ENCODE data around the gene MYADML2.
"Not testable (repeated sequence)": the region's sequence is repeated elsewhere in the genome, so short reads cannot be mapped to it uniquely, and the experiment has no call there.

Gene MYADML2

GRCh38 chr17:81986606-81987005 is 39.6 kb upstream of the MYADML2 start:
- Histone ChIP-seq H3K27ac (ENCODE audit: low read depth, low read length) (no peak overlapping the region), H3K27me3 (ENCODE audit: control insufficient read depth in 1 of 2, insufficient read depth in 2 of 2, low read length in 2 of 2) (no peaks in the 10 kb centered on the region), H3K4me1 (ENCODE audit: insufficient read depth, low read length) (peaks cover 7% of the 10 kb centered on the region), H3K36me3 (ENCODE audit: insufficient read depth, low read length) (peaks cover 14% of the 10 kb centered on the region), H3K9ac (ENCODE audit: low read length) (no peak overlapping the region), H3K9me3 (ENCODE audit: low read length) (no peaks in the 10 kb centered on the region), H3K4me3 (ENCODE audit: low read depth in 1 of 2, low read length in 2 of 2) (no peak overlapping the region)

GRCh38 chr17:81984773-81985410 is 37.9 kb upstream of the MYADML2 start:
- Histone ChIP-seq H3K27ac (ENCODE audit: low read depth, low read length) (no peak overlapping the region), H3K4me1 (ENCODE audit: insufficient read depth, low read length) (no peaks in the 10 kb centered on the region), H3K4me3 (ENCODE audit: low read depth in 1 of 2, low read length in 2 of 2) (no peak overlapping the region), H3K9ac (ENCODE audit: low read length) (no peak overlapping the region), H3K9me3 (ENCODE audit: low read length) (no peaks in the 10 kb centered on the region), H3K27me3 (ENCODE audit: control insufficient read depth in 1 of 2, insufficient read depth in 2 of 2, low read length in 2 of 2) (no peaks in the 10 kb centered on the region), H3K36me3 (ENCODE audit: insufficient read depth, low read length) (peaks cover 20% of the 10 kb centered on the region)

GRCh38 chr17:81983639-81984373 is 36.8 kb upstream of the MYADML2 start:
- Histone ChIP-seq H3K27me3 (ENCODE audit: control insufficient read depth in 1 of 2, insufficient read depth in 2 of 2, low read length in 2 of 2) (no peaks in the 10 kb centered on the region), H3K36me3 (ENCODE audit: insufficient read depth, low read length) (peaks cover 20% of the 10 kb centered on the region), H3K4me1 (ENCODE audit: insufficient read depth, low read length) (no peaks in the 10 kb centered on the region), H3K9me3 (ENCODE audit: low read length) (no peaks in the 10 kb centered on the region), H3K9ac (ENCODE audit: low read length) (no peak overlapping the region), H3K4me3 (ENCODE audit: low read depth in 1 of 2, low read length in 2 of 2) (no peak overlapping the region), H3K27ac (ENCODE audit: low read depth, low read length) (no peak overlapping the region)

- no peak overlapping the region for H3K9ac ChIP-seq (ENCODE audit: low read length)
- no peak overlapping the region for H3K27ac ChIP-seq (ENCODE audit: low read depth, low read length)
- no peak overlapping the region for H3K4me3 ChIP-seq (ENCODE audit: low read depth in 1 of 2, low read length in 2 of 2)
- H3K36me3 ChIP-seq (ENCODE audit: insufficient read depth, low read length) = peaks cover 20% of the 10 kb centered on the region
- H3K4me1 ChIP-seq (ENCODE audit: insufficient read depth, low read length) = no peaks in the 10 kb centered on the region
- no peaks in the 10 kb centered on the region for H3K27me3 ChIP-seq (ENCODE audit: control insufficient read depth in 1 of 2, insufficient read depth in 2 of 2, low read length in 2 of 2)
- H3K9me3 ChIP-seq (ENCODE audit: low read length) = no peaks in the 10 kb centered on the region
These were observed 36.1 kb upstream of the MYADML2 start for GRCh38 chr17:81983011-81983638.

- H3K27ac ChIP-seq (ENCODE audit: low read depth, low read length); H3K9me3 ChIP-seq (ENCODE audit: low read length); H3K4me3 ChIP-seq (ENCODE audit: low read depth in 1 of 2, low read length in 2 of 2); H3K9ac ChIP-seq (ENCODE audit: low read length); H3K4me1 ChIP-seq (ENCODE audit: insufficient read depth, low read length); H3K27me3 ChIP-seq (ENCODE audit: control insufficient read depth in 1 of 2, insufficient read depth in 2 of 2, low read length in 2 of 2): not testable (repeated sequence)
- peaks cover 20% of the 10 kb centered on the region for H3K36me3 ChIP-seq (ENCODE audit: insufficient read depth, low read length)
These were observed 34.5 kb upstream of the MYADML2 start for GRCh38 chr17:81981511-81981910.

- peaks cover 17% of the 10 kb centered on the region for H3K36me3 ChIP-seq (ENCODE audit: insufficient read depth, low read length)
- no peak overlapping the region for H3K27ac ChIP-seq (ENCODE audit: low read depth, low read length)
- peaks cover 8% of the 10 kb centered on the region for H3K4me1 ChIP-seq (ENCODE audit: insufficient read depth, low read length)
- no peaks in the 10 kb centered on the region for H3K9me3 ChIP-seq (ENCODE audit: low read length)
- no peak overlapping the region for H3K9ac ChIP-seq (ENCODE audit: low read length)
- H3K4me3 ChIP-seq (ENCODE audit: low read depth in 1 of 2, low read length in 2 of 2) = no peak overlapping the region
- H3K27me3 ChIP-seq (ENCODE audit: control insufficient read depth in 1 of 2, insufficient read depth in 2 of 2, low read length in 2 of 2) = no peaks in the 10 kb centered on the region
These were observed 33.8 kb upstream of the MYADML2 start for GRCh38 chr17:81980707-81981343.

- Histone ChIP-seq H3K9ac (ENCODE audit: low read length) (no peak overlapping the region), H3K27me3 (ENCODE audit: control insufficient read depth in 1 of 2, insufficient read depth in 2 of 2, low read length in 2 of 2) (no peaks in the 10 kb centered on the region), H3K4me1 (ENCODE audit: insufficient read depth, low read length) (peaks cover 8% of the 10 kb centered on the region), H3K36me3 (ENCODE audit: insufficient read depth, low read length) (peaks cover 10% of the 10 kb centered on the region), H3K9me3 (ENCODE audit: low read length) (no peaks in the 10 kb centered on the region), H3K4me3 (ENCODE audit: low read depth in 1 of 2, low read length in 2 of 2) (no peak overlapping the region), H3K27ac (ENCODE audit: low read depth, low read length) (no peak overlapping the region)
These were observed 33.1 kb upstream of the MYADML2 start for GRCh38 chr17:81980122-81980521.

GRCh38 chr17:81978524-81979298 is 31.7 kb upstream of the MYADML2 start:
- Histone ChIP-seq H3K9ac (ENCODE audit: low read length) (no peak overlapping the region), H3K9me3 (ENCODE audit: low read length) (no peaks in the 10 kb centered on the region), H3K36me3 (ENCODE audit: insufficient read depth, low read length) (peaks cover 6% of the 10 kb centered on the region), H3K4me1 (ENCODE audit: insufficient read depth, low read length) (peaks cover 8% of the 10 kb centered on the region), H3K4me3 (ENCODE audit: low read depth in 1 of 2, low read length in 2 of 2) (no peak overlapping the region), H3K27me3 (ENCODE audit: control insufficient read depth in 1 of 2, insufficient read depth in 2 of 2, low read length in 2 of 2) (no peaks in the 10 kb centered on the region), H3K27ac (ENCODE audit: low read depth, low read length) (no peak overlapping the region)

GRCh38 chr17:81977211-81977808 is 30.3 kb upstream of the MYADML2 start, which contains the start of gene ASPSCR1:
ASPSCR1 (plus strand) TSS chr17:81977629; CDS start chr17:81977647, 18 bp downstream.
- Histone ChIP-seq H3K27ac (ENCODE audit: low read depth, low read length) (peak within 1 kb of the TSS; percentile 90), H3K9ac (ENCODE audit: low read length) (peak within 1 kb of the TSS; percentile 89), H3K4me1 (ENCODE audit: insufficient read depth, low read length) (peaks cover 8% of the 10 kb centered on the region), H3K36me3 (ENCODE audit: insufficient read depth, low read length) (peaks cover 6% of the 10 kb centered on the region), H3K9me3 (ENCODE audit: low read length) (no peaks in the 10 kb centered on the region), H3K27me3 (ENCODE audit: control insufficient read depth in 1 of 2, insufficient read depth in 2 of 2, low read length in 2 of 2) (no peaks in the 10 kb centered on the region), H3K4me3 (ENCODE audit: low read depth in 1 of 2, low read length in 2 of 2) (peak within 1 kb of the TSS; percentile 81 to 92)

GRCh38 chr17:81976332-81977210 is 29.5 kb upstream of the MYADML2 start:
- peaks cover 6% of the 10 kb centered on the region for H3K36me3 ChIP-seq (ENCODE audit: insufficient read depth, low read length)
- peaks cover 8% of the 10 kb centered on the region for H3K4me1 ChIP-seq (ENCODE audit: insufficient read depth, low read length)
- no peaks in the 10 kb centered on the region for H3K27me3 ChIP-seq (ENCODE audit: control insufficient read depth in 1 of 2, insufficient read depth in 2 of 2, low read length in 2 of 2)
- H3K27ac ChIP-seq (ENCODE audit: low read depth, low read length) = peak overlapping the region; percentile 90
- H3K4me3 ChIP-seq (ENCODE audit: low read depth in 1 of 2, low read length in 2 of 2) = peak overlapping the region; percentile 81 to 92
- peak overlapping the region; percentile 89 for H3K9ac ChIP-seq (ENCODE audit: low read length)
- no peaks in the 10 kb centered on the region for H3K9me3 ChIP-seq (ENCODE audit: low read length)
